OCI-LY1 (cell line): Measurements from ENCODE around the gene RNASE4.
"Not testable (repeated sequence)": the region's sequence is repeated elsewhere in the genome, so short reads cannot be mapped to it uniquely, and the experiment has no call there.

Experiments
- H2AFZ ChIP-seq: fragments of 200-600 bp; sonication (generic), shearing (Covaris generic); 2 replicates; pipeline ENCODE4 v1.6.0; 2014; ENCODE audit warnings: antibody characterized with exemption, mild to moderate bottlenecking, low read length
- H3F3A ChIP-seq: fragments of 200-600 bp; sonication (generic), shearing (Covaris generic); 2 replicates; pipeline ENCODE4 v1.6.0; 2014; ENCODE audit warnings: mild to moderate bottlenecking, antibody characterized with exemption, low read length, moderate library complexity; ENCODE audit not compliant: insufficient read depth
- H3K27ac ChIP-seq: fragments of 200-600 bp; sonication (generic); 2 replicates; pipeline ENCODE4 v1.5.1; 2014; ENCODE audit warnings: low read length, mixed run types, mild to moderate bottlenecking, low read depth; ENCODE audit not compliant: poor library complexity, severe bottlenecking
- H3K27me3 ChIP-seq: fragments of 200-600 bp; sonication (generic); 2 replicates; pipeline ENCODE4 v1.6.0; 2014; ENCODE audit warnings: antibody characterized with exemption, mild to moderate bottlenecking, low read length, moderate library complexity; ENCODE audit not compliant: insufficient read depth
- H3K36me3 ChIP-seq: fragments of 200-600 bp; sonication (generic); 2 replicates; pipeline ENCODE4 v1.6.1; 2014; ENCODE audit warnings: mild to moderate bottlenecking, antibody characterized with exemption, low read length, moderate library complexity, mixed read lengths; ENCODE audit not compliant: insufficient read depth
- H3K4me1 ChIP-seq: fragments of 200-600 bp; sonication (generic); 2 replicates; pipeline ENCODE4 v1.5.1; 2014; ENCODE audit warnings: mild to moderate bottlenecking, low read length, moderate library complexity; ENCODE audit not compliant: insufficient read depth, severe bottlenecking
- H3K4me2 ChIP-seq: fragments of 200-600 bp; sonication (generic), shearing (Covaris generic); 2 replicates; pipeline ENCODE4 v1.6.1; 2014; ENCODE audit warnings: low read length
- H3K4me3 ChIP-seq: fragments of 200-600 bp; sonication (generic); 2 replicates; pipeline ENCODE4 v1.5.1; 2014; ENCODE audit warnings: low read length, low read depth, mild to moderate bottlenecking, mixed read lengths; ENCODE audit not compliant: poor library complexity, severe bottlenecking
- H3K79me2 ChIP-seq: fragments of 200-600 bp; shearing (Covaris generic); 2 replicates; pipeline ENCODE4 v1.6.1; 2016; ENCODE audit warnings: mixed run types, low read length, mixed read lengths; ENCODE audit not compliant: insufficient read depth
- H3K9ac ChIP-seq: fragments of 200-600 bp; sonication (generic), shearing (Covaris generic); 2 replicates; pipeline ENCODE4 v1.6.1; 2014; ENCODE audit warnings: mild to moderate bottlenecking, low read length, mixed read lengths
- H3K9me2 ChIP-seq: fragments of 200-600 bp; sonication (generic), shearing (Covaris generic); 2 replicates; pipeline ENCODE4 v1.6.1; 2014; ENCODE audit warnings: low read depth, mild to moderate bottlenecking, low read length, mixed read lengths
- H3K9me3 ChIP-seq: fragments of 200-600 bp; shearing (Covaris generic); 2 replicates; pipeline ENCODE4 v1.6.1; 2014; ENCODE audit warnings: low read length, mixed read lengths
- H4K20me1 ChIP-seq: fragments of 200-600 bp; sonication (generic), shearing (Covaris generic); 2 replicates; pipeline ENCODE4 v1.6.0; 2016; ENCODE audit warnings: mild to moderate bottlenecking, low read length; ENCODE audit not compliant: insufficient read depth
- EZH2 ChIP-seq: fragments of 200-600 bp; sonication (generic), shearing (Covaris generic); IDR thresholded peaks from 2 replicates; pipeline ENCODE4 v1.8.0; 2017; ENCODE audit warnings: borderline replicate concordance, mixed run types, mild to moderate bottlenecking, antibody characterized with exemption, low read length, moderate library complexity, mixed read lengths
- TF ChIP-seq, protein P1 (sequence below): fragments of 200-600 bp; sonication (generic), shearing (Covaris generic); IDR thresholded peaks from 2 replicates; pipeline ENCODE4 v1.5.1; 2017; ENCODE audit warnings: mild to moderate bottlenecking, antibody characterized with exemption, low read length, moderate library complexity, mixed read lengths

The RNASE4 gene

DNA sequence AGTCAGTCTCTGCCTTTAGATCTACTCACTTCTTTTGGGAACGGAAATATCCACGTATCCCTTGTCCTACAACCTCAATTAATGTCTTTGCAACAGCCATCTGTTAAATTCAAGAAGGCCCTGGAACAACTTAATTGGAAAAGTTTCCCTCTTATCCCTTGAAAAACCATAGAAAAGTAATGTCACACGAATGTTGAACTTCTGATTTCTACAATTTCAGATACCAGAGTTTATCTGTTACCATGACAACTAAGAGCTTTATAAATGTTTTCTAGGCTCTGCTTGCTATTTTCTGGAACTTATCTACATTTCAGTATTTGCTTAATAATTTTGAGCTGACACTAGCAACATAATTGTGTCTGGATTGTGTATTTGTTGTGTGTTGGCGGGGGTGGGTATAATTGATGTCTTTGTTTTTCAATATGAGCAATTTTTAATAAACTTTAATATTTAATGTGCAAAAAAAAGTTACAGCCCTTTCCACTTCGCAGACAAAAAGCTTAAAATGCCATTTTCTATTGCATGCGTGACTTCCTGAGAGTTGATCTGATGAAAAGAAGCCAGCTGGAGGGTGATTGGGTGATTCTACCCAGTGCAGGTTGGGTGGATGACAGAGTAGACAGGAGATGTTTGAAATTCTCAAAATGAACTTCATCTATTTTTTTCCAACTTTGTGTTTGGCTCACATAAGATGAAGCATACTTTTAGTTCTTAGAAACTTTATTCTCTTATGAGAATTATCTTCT lies 49.5 kb downstream of the RNASE4 start:
- TF ChIP-seq, protein P1, sequence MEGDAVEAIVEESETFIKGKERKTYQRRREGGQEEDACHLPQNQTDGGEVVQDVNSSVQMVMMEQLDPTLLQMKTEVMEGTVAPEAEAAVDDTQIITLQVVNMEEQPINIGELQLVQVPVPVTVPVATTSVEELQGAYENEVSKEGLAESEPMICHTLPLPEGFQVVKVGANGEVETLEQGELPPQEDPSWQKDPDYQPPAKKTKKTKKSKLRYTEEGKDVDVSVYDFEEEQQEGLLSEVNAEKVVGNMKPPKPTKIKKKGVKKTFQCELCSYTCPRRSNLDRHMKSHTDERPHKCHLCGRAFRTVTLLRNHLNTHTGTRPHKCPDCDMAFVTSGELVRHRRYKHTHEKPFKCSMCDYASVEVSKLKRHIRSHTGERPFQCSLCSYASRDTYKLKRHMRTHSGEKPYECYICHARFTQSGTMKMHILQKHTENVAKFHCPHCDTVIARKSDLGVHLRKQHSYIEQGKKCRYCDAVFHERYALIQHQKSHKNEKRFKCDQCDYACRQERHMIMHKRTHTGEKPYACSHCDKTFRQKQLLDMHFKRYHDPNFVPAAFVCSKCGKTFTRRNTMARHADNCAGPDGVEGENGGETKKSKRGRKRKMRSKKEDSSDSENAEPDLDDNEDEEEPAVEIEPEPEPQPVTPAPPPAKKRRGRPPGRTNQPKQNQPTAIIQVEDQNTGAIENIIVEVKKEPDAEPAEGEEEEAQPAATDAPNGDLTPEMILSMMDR, result no peak
- no peak for TF ChIP-seq EZH2
- H3F3A ChIP-seq, result no peaks in the 10 kb centered on the region
- no peaks in the 10 kb centered on the region for H3K27me3 ChIP-seq
- H3K9me2 ChIP-seq, result no peaks in the 10 kb centered on the region
- no peak overlapping the region for H3K27ac ChIP-seq
- H4K20me1 ChIP-seq, result no peaks in the 10 kb centered on the region
- H3K4me2 ChIP-seq, result no peak overlapping the region
- H3K9me3 ChIP-seq, result no peaks in the 10 kb centered on the region
- H2AFZ ChIP-seq, result no peak overlapping the region
- no peaks in the 10 kb centered on the region for H3K4me1 ChIP-seq
- H3K4me3 ChIP-seq, result no peak overlapping the region
- H3K9ac ChIP-seq, result no peak overlapping the region
- no peaks in the 10 kb centered on the region for H3K79me2 ChIP-seq
- H3K36me3 ChIP-seq, result no peaks in the 10 kb centered on the region

DNA sequence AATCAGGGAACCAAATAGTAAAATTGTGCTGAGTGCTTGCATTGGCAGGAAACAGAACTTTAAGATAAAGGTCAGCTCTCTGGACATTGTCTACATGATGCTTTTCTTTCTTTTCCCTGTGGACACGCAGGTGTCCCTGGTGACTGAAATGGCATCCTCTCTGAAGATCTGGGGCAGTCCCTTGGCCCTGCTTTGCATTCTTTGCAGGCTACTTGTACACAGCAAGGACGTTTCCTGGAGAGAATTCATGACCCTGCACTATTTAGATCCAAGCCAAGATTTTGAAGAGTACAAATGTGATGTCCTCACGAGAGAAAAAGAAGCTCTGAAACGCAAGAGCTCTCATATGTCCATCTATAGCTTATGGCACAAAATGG lies 50.1 kb downstream of the RNASE4 start:
- no peaks in the 10 kb centered on the region for H3K4me1 ChIP-seq
- TF ChIP-seq EZH2, result no peak
- TF ChIP-seq, protein P1, result no peak
- H3K36me3 ChIP-seq, result no peaks in the 10 kb centered on the region
- H3K9me3 ChIP-seq, result no peaks in the 10 kb centered on the region
- H3K9ac ChIP-seq, result no peak overlapping the region
- no peak overlapping the region for H2AFZ ChIP-seq
- no peak overlapping the region for H3K27ac ChIP-seq
- no peaks in the 10 kb centered on the region for H3F3A ChIP-seq
- H3K79me2 ChIP-seq, result no peaks in the 10 kb centered on the region
- H4K20me1 ChIP-seq, result no peaks in the 10 kb centered on the region
- no peak overlapping the region for H3K4me3 ChIP-seq
- no peaks in the 10 kb centered on the region for H3K9me2 ChIP-seq
- H3K4me2 ChIP-seq, result no peak overlapping the region
- no peaks in the 10 kb centered on the region for H3K27me3 ChIP-seq

DNA sequence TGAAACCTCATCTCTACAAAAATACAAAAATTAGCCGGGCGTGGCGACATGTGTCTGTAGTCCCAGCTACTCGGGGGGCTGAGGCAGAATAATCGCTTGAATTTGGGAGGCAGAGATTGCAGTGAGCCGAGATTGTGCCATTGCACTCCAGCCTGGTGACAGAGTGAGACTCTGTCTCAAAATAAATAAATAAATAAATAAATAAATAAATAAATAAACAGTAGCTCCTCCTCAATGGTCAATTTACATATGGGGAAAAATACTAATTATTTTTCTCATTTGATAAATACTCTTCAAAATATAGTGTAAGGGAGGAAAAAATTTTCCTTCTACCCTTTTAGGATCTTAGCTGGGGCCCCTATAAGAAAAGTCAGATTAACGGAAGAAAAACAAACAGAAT lies 53.9 kb downstream of the RNASE4 start:
- not testable (repeated sequence) for H3K79me2 ChIP-seq, H3K9ac ChIP-seq, H3K9me2 ChIP-seq, H2AFZ ChIP-seq, H4K20me1 ChIP-seq, H3K9me3 ChIP-seq, H3F3A ChIP-seq, H3K36me3 ChIP-seq, H3K4me3 ChIP-seq, H3K27me3 ChIP-seq, H3K27ac ChIP-seq, H3K4me2 ChIP-seq, H3K4me1 ChIP-seq

DNA sequence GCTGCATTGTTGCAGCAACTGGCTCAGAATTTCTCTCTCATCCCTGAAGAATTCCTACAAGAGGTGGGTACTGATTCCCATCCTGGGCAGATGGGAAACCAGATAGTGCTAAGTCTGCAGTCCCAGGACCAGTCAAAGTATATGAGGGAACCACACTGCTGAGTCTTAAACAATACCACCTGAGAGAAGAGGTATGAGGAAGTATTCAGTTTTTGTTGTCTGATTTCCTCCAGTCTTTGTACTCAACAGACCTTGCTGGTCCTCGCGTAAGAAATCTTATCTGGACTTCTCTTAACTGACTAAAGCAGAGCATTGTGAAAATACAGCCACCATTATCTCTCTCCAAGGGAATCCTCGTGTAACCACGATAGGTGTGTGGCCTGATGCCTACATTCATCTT lies 57.8 kb downstream of the RNASE4 start:
- Histone ChIP-seq H2AFZ (no peak overlapping the region), H3K9me2 (no peaks in the 10 kb centered on the region), H4K20me1 (no peaks in the 10 kb centered on the region), H3K79me2 (no peaks in the 10 kb centered on the region), H3K27ac (no peak overlapping the region), H3K9ac (no peak overlapping the region), H3K36me3 (no peaks in the 10 kb centered on the region), H3K4me3 (no peak overlapping the region), H3F3A (no peaks in the 10 kb centered on the region), H3K9me3 (no peaks in the 10 kb centered on the region), H3K4me1 (no peaks in the 10 kb centered on the region), H3K27me3 (no peaks in the 10 kb centered on the region), H3K4me2 (no peak overlapping the region)
- TF ChIP-seq, protein P1, result no peak
- TF ChIP-seq EZH2, result no peak
